COLO668 (cell line): Measurements from ENCODE around the gene LSP1.

ENCODE experiments used
- DNase-seq: peaks from one replicate; lab custom pipeline; 2025; ENCODE audit not compliant: unreplicated experiment; lab: John Stamatoyannopoulos, UW

The LSP1 gene

GRCh38 chr11:1847006-1847735, 5.7 kb upstream of the LSP1 start:
- DNase-seq = no peak

- DNase-seq = no peak
Observed at GRCh38 chr11:1847926-1848639, 4.8 kb upstream of the LSP1 start.

GRCh38 chr11:1848640-1849430, 4.0 kb upstream of the LSP1 start:
- no peak for DNase-seq

GRCh38 chr11:1851468-1852180, 1.3 kb upstream of the LSP1 start:
- DNase-seq = no peak

- no peak for DNase-seq
Observed at GRCh38 chr11:1852271-1852876, 510 bp upstream of the LSP1 start.

- DNase-seq = no peak
Observed at GRCh38 chr11:1853376-1854131, 670 bp downstream of the LSP1 start.

GRCh38 chr11:1854132-1854948, 1.5 kb downstream of the LSP1 start:
- no peak for DNase-seq

- DNase-seq = no peak
Observed at GRCh38 chr11:1854949-1855885, 2.3 kb downstream of the LSP1 start.

- no peak for DNase-seq
Observed at GRCh38 chr11:1855886-1856265, 3.0 kb downstream of the LSP1 start.

GRCh38 chr11:1856306-1857005, 3.6 kb downstream of the LSP1 start:
- DNase-seq = no peak

GRCh38 chr11:1857064-1857463, 4.2 kb downstream of the LSP1 start:
- no peak for DNase-seq

- DNase-seq = no peak
Observed at GRCh38 chr11:1858154-1858553, 5.3 kb downstream of the LSP1 start.

GRCh38 chr11:1858576-1858975, 5.7 kb downstream of the LSP1 start:
- DNase-seq = no peak

GRCh38 chr11:1859004-1859403, 6.1 kb downstream of the LSP1 start:
- no peak for DNase-seq

- DNase-seq = no peak
Observed at GRCh38 chr11:1860108-1860507, 7.2 kb downstream of the LSP1 start.

GRCh38 chr11:1861435-1862411, 8.8 kb downstream of the LSP1 start:
- no peak for DNase-seq
